Breast epithelium (tissue), 3 donors: ENCODE data around the gene GPATCH2.

Source experiments
- CTCF ChIP-seq, 3 donors: fragments of 450-650 bp; IDR thresholded peaks; one replicate each; pipeline ENCODE4 v1.5.1; 2016 to 2017; ENCODE audit warnings: antibody characterized with exemption in 3 of 3, mild to moderate bottlenecking in 3 of 3, moderate library complexity in 3 of 3
- POLR2A ChIP-seq: fragments of 450-650 bp; IDR thresholded peaks from one replicate; pipeline ENCODE4 v1.6.1; 2016; ENCODE audit warnings: antibody characterized with exemption, mild to moderate bottlenecking, moderate library complexity

GRCh38 chr1:217449370-217449769, 181.5 kb downstream of the GPATCH2 start:
- no peak for TF ChIP-seq CTCF (IDR thresholded peaks at IDR 0.05)
- no peak for TF ChIP-seq POLR2A
